ENCODE data around the gene POLQ.
"Not testable (repeated sequence)": the region's sequence is repeated elsewhere in the genome, so short reads cannot be mapped to it uniquely, and the experiment has no call there.

The POLQ gene

GRCh38 chr3:121411523-121411922, 134.3 kb downstream of the POLQ start:
- DNase-seq: no peak

DNA sequence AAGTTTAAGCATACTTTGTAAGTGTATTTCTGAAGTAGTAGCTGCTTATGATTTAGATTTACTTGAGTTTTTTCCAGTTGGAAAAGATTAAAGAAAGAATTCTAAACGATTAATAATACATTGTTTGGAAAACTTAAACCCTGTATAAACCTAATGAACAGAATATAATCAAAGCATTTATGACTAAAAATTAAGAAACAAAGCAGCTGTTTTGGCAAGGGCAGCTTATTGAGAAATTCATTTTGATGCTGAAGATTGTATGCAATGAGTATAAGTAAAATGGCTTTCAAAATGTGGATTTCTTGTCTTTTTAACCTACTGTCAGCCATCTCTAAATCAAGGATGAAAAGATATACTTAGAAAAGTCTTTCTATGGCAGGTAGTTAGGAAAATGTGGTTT, 140.2 kb downstream of the POLQ start:
- DNase-seq: no peak

DNA sequence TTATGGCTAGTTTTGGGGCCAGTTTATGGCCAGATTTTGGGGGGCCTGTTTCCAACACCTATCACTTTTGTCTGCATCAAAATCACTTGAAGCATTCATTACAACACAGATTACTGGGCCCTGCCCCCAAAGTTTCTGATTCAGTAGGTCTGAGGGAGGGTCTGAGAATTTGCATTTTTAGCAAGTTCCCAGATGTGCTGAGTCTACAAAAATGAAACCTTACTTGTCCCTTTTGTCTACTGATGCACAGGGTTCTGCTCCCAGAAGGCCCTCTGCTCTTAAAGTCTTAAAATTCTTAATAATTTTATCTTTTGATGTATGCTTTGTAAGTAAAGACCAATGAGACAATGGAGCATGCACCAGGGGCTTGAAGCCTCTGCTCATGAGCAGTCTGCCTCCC, 146.0 kb downstream of the POLQ start:
- DNase-seq: no peak

- not testable (repeated sequence) for DNase-seq
Observed at GRCh38 chr3:121398051-121398450, 147.7 kb downstream of the POLQ start.

DNA sequence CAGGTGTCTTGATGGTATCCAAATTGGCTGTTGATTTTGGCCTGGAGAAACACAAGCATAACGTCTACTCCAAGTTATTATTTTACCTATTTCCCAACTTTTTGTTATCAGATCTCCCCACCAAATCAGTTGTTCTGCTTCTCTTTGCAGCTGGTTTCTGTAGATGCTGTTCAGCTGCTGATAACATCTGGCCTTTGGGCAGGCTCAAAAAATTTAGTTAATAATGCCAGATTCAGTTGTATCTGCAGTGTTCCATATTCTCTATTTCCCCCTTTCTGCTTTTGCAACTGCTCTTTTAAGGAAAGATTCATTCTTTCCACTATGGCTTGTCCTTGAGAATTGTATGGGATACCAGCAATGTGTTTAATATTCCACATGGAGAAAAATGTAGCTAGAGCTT, 149.8 kb downstream of the POLQ start:
- DNase-seq: not testable (repeated sequence)

- DNase-seq: not testable (repeated sequence)
Observed at GRCh38 chr3:121388308-121388707, 157.5 kb downstream of the POLQ start.

All from CD4-positive, alpha-beta T cell treated with Interleukin-4 for 4 hours (primary cell).